Stimulated activated CD8-positive, alpha-beta memory T cell treated with anti-CD3 and anti-CD28 coated beads, Interleukin-12 subunit alpha, Interleukin-12 subunit beta, amount 100 ng/mL, for 24 hours (primary cell): ENCODE results near the gene GFPT2.

ENCODE experiments used
- DNase-seq: peaks from one replicate; pipeline ENCODE4 v3.0.0-alpha.2; 2020; ENCODE audit errors: extremely low read depth

Gene GFPT2

DNA sequence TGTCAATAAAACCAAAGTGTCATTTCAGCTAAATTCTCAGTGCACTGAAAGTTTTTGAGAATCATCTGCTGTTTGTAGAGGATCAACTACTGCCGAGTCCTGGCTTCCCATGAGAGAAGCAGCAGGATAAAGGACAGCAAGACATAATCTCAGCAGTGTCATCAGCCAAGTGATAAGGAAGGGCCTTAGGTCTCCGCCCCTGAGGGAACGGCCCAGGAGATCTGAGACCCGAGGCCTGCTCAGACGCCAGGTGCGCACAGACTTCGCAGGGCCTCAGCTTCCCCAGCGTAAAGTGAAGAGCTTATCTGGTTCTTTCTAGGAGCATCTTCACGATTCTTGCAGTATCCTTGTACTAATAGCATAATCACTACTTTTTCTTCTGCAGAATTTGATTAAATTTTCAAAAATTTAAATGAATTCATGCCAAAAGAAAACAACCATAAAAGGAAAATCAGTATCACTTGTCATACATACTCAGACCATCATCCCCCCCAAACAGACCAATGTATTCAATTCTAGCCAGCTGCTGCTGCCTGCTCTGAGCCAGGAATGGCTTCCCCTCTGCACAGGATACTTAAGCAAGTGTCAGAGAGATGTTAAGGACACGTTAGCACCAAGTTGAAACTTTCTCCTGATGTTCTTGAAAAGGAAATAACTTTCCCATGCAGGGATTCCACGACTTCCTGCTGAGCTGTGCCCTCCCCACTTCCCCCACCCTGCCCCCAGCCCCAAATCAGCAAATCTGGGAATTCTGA lies 2.2 kb downstream of the GFPT2 start:
- no peak for DNase-seq

DNA sequence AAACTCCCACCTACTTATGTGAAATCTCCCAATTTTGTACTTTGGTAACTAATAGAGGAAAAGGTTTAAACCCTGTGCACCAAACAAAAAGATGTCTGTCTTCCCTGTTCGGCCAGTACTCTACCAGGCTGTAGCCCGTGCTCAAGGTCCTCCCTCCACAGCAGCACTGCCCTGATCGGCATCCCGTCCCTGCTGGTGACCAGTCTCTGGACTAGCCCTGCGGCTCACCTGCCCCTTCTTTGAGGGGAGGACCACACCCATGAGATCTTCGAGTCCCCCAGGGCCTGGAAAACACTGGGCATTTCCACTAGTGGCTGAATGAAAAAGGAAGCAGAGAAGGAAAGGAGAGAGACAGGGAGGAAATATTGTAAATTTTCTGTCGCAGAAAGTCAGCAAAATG lies 2.8 kb downstream of the GFPT2 start:
- no peak for DNase-seq

DNA sequence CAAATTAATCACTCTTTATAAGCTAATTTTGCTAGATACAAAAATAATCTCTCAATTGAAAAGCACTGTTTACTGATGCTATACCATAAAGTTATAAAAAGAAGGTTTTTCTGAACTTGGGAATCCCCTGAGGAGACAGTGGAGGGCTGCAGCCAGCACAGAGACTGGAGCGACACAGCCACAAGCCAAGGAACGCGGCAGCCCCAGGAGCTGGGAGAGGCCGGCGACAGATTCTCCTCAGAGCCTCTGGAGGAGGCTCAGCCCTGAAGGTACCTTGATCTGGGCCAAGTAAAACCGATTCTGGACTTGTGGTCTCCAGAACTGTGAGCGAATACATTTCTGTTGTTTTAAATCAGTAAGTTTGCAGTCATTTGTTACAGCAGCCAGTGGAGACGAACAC lies 3.7 kb downstream of the GFPT2 start:
- DNase-seq: no peak

DNA sequence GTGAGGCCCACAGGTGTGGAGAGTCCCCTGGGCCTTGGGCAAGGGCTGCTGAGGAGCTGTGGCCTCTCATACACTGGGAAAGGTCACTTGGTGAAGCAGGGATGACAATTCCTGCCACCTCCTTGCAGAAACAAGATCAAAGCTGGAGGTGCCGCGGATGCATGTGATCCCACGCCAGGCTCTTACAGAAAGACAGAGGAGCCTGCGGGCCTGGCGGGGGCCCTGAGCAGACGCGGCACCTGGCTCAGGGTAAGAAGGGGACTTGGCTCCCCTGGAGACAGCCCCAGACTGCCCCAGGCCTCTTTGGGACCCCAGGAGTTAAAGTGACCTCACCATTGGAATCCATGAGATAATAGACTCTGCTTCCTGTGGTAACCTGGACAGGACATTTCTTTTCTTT lies 4.8 kb downstream of the GFPT2 start:
- no peak for DNase-seq

DNA sequence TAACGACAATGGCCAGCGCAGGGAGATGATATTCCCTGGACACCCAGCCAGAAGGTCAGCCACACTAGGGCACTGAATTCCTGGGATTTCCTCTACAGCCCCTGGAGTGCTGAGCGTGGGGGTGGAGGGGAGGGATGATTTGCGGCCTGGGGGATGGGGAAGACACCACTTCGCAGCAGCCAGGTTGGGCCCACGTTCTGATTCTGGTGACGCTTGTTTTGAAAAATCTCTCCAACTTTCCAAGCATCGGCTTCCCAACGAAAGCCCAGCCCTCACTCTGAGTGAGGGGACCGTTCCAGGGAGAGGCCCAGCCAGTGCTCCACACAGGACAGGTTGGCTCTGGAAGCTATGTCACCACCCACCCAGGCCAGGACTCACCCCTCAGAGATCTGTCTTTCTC lies 5.4 kb downstream of the GFPT2 start:
- no peak for DNase-seq

DNA sequence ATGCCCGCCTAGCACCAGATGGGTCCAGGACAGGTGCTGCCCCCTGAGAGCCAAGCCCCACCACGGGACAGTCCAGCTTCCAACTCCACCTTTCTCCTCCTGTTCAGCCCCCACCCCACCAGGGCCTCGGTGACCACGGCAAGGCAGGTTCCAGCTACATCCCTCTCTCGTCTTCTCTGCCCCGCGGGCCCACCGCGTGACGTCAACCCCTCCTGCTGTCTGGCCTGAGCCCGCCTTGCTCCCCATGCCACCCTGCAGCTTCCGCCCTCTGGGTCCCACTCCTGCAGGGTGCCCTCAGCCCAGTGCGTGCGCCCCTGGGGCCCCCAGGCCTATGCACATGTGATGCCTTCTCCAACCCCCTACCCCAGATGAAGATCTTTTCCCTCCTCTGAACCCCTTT lies 6.8 kb downstream of the GFPT2 start:
- DNase-seq: no peak

DNA sequence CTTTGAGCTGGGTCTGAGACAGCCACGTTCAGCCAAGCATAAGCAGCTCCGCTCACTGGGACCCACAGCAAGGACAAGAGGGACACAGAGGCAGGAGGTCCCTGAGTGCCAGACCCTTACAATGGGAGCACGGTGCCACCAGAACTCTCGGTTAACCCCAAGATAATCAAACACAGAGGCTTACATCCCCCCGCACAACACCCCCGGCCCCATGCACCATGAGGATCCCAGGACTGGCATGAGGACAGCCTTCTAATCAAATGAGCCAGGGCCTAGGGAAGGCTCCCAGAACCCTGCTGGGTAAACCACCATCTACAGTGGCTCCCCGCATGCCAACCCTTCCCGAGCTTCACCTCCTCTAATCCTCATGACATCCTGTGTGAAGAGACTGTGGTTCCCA lies 7.4 kb downstream of the GFPT2 start:
- DNase-seq: no peak

DNA sequence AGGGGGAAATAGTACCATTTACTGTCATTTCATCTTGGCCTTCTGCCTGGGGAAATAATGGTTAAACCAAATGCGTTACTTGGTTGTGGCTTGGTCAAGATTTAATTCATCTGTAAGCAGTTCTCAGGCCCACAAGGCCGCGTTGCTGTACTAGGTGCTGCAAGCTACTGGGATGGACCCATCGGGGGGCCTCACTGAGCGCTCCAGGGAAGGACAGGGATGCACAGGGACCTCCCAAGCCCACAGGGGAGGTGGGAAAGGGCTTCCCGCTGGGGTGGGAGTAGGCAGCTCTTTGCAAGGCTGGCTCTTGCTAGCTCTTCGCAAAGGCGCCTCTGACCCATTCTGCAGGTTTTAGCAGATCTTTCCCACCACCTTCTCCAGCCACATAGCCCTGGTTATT lies 8.0 kb downstream of the GFPT2 start:
- DNase-seq: no peak

DNA sequence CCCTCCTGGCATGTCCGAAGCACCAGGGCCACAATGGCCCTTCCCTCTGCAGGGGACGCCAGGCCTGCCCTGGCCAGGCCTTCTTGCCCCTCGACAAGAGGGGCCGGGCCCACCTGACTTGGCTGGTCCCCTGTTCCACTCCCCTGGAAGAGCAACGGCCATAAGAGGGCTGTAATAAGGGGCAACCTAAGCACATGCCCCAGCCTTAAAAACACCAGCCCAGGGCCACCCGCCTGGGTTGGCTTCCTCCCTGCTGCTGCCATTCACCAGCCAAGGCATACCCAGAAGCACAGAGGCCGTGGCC lies 8.5 kb downstream of the GFPT2 start:
- no peak for DNase-seq

DNA sequence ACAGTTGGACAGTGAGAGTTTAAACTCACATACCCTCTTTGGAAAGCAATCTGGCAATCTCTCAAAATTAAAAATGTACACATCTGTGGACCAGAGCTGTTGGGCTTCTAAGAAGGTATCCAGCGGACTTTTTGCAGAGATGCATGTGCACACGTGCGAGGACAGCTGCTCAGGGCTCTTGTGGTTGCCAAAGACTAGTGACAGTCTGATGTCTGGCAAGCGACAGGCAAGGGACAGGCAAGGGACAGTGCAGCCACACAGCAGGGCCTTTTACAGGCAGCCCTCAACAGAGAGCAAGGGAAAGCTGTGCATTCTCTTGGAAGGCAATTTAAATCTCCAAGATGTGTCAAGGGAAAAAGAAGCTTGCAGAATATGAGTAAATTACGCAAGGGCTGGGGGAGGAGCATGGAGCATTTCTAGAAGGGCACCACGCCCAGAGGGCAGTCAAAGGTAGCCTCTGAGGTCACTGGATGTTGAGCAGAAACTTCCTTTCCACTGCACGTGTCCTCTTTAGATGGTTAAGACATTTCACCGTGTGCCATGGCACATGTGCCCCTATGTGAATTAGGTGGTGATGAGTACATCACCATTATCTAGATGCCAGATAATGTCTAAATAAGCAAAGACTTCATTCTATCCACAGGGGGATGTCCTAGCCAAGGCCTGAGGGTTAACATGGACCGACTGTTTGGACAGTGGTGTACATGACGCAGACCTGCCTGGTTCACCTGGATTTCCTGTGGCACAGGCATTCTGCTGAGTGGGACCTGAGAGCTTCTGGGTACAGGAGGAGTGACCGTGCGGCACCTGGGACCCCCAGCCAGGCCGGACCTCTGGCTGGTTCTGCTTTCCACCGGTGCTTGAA lies 9.1 kb downstream of the GFPT2 start:
- no peak for DNase-seq

DNA sequence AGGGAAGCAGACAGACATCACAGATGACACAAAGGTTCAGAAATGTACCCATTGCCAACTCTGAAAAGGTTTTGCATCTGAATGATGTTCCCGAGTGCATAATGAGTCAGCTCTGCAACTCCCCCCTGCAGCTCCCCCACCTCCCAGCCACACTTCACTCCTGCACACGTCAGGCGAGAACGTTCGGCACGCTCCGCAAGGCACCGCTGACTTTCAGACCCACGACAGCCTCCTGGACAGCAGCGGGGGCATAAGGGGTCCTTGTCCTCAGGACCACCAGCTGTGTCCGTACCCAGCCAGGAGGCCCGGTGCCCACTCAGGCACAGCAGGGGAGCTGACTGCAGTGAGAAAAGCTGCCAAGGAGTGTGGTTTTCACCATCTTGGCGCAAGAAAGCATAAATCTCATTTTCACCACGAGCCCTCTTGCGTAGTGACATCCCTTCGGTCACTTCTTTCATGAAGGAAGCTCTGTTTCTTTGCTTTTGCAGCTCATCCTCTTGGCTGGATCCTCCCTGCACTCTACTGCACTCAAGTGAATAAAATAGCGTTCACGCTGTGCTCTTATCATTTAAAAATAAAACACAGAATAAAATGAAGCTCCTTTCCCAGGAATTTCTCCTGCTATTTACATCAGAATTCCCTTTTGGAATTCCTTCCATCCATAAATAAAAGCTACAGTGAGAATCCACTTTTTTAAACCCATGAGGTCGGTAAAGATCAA lies 9.9 kb downstream of the GFPT2 start:
- no peak for DNase-seq

DNA sequence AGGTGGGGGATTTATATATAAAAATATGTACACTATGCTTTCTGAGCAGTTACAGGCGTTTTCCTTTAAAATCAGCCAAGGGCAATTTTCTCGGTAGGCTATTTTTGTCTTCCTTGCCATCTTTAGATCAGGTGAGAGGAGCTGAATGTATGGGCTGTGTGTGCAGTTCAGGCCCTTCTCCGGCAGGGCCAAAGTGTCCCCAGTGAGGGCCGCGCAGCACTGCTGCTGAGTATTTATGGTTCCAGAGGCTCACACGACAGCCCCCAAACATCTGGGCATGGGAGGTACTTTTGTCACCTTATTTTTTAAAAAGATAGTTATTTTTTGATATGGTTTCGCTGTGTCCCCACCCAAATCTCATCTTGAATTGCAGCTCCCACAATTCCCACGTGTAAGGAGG lies 11.5 kb downstream of the GFPT2 start:
- DNase-seq: no peak

DNA sequence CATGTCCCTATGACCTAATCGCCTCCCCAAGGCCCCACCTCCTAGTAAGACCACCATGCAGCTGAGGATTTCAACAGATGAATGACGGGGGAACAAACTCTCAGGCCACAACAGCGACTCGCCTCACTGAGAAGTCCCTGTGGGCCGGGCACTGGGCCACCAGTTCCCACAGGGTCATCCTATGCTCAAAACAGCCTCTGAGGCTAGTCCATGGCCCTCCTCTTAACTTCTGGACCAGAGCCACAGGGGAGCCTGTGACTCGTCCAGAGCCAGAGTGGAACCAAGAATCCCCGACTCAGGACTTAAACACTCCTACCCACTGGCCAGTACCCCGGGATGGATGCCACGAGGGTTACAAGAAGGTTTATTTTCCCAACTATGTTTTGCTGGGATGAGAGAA lies 12.3 kb downstream of the GFPT2 start:
- no peak for DNase-seq

DNA sequence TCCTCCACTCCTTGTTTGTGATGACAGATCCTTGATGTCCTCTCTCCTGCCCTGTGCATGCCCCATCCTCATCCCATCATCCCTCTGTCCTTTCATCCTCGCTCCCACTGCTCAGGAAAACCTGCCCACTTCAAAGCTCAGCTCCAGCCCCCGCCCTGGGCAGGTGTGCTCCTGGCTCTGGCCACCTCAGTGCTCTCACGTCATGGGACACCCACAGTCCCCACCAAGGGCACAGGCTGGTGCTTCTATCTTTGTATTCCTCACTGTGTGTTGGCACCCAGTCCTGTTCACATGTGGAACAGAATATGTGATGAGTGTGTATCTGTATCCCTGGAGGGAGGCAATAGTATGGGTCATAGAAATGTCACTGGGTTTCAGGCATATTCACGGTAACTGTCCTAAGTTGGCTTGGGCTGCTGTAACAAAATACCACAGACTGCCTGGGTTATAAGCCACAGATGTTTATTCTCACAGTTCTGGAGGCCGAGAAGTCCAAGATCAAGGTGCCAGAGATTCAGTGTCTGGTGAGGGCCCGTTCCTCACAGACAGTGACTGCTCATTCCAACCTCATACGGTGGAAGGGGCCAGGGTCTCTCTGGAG lies 13.5 kb downstream of the GFPT2 start:
- no peak for DNase-seq

DNA sequence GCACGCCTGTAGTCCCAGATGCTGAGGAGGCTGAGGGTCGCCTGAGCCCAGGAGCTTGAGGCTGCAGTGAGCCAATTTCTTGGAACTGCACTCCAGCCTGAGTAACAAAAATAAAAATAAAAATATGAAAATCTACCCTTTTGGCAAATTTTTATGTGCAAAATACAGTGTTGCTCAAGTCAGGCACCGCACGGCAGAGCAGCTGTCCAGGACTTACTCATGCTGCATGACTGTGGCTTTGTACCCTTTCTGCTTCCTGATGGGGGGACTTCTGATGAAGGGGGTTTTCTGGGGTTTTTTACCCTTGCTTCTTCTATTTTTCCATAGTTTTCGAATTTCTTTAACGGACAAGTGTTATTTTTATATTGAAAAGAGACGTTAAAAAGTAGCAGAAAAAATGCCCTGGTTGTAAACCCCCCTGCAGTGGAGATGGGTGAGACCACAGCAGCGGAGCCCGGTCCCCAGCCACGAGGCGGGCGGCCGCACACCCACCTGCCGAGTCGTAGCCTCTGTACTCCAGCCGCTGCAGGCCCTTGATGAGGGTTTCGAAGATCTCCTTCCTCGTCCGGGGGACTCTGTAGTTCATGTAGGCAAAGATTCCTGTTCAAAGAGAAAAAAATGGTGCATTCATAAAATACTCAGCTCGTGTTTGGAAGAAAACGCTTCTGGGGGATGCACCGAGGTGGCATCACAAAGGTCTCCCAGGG lies 15.0 kb downstream of the GFPT2 start:
- DNase-seq: no peak

DNA sequence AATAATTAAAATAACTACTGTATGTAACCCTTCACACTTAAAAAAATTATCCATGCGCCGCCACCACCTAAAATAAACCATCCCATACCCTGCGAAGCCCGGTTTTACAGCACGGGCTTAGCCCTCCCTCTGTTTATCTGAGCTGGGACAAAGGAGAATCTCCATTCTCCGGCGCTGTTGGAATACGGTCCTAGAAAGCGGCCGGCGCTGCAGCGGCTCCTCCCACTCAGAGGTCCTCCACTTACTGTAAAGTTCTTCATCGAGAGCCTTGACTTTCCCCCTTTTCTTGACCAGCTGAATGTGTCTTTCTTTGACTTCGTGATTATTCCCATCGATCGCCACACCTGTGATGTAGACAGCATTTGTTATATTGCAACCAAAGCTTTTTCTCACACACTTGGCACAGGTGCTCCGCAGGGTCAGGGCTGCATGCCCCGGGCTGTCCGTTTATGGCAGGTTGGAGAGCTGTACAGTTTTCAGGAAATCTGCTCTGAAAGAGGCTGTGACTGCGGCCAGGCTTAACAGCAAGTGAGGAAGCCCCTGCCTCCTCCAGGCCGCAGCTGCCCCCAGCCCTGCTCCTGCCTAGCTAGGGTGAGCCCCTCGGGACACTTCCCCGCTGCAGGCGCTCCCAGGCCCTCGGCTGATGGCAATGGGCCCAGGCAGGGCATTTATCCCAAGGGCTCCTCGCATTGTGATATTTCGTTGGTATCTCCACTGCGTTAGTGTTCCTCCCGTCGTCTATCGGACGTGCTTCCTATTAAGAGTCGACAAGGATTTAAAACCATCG lies 16.7 kb downstream of the GFPT2 start:
- no peak for DNase-seq

DNA sequence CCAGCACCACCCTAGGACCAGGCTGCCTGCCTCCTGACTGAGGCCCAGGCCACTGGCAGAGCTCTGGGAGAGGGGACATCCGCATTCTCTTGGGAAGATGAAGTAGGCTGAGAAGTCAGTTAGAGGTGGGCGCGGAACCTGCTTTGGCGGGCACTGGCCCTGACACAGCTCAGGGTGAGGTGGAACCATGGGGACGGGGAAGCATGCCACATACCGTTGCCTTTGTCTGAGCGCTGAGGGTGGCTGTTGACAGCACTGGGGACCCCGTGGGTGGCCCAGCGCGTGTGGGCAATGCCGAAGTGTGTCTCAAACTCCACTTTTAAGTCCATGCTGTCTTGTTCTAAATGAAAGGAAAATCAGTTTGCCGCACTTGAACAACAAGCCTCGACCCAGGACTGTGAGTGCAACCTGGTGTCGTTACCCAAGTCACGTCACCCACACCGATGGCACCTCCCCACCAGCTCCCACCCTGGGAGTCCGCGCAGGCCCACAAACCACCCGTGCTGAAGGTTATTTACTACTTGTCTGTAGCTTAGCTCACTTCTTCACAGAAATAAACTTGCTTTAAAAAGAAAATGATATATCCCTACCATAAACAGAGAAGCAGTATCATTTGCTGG lies 17.4 kb downstream of the GFPT2 start:
- no peak for DNase-seq

DNA sequence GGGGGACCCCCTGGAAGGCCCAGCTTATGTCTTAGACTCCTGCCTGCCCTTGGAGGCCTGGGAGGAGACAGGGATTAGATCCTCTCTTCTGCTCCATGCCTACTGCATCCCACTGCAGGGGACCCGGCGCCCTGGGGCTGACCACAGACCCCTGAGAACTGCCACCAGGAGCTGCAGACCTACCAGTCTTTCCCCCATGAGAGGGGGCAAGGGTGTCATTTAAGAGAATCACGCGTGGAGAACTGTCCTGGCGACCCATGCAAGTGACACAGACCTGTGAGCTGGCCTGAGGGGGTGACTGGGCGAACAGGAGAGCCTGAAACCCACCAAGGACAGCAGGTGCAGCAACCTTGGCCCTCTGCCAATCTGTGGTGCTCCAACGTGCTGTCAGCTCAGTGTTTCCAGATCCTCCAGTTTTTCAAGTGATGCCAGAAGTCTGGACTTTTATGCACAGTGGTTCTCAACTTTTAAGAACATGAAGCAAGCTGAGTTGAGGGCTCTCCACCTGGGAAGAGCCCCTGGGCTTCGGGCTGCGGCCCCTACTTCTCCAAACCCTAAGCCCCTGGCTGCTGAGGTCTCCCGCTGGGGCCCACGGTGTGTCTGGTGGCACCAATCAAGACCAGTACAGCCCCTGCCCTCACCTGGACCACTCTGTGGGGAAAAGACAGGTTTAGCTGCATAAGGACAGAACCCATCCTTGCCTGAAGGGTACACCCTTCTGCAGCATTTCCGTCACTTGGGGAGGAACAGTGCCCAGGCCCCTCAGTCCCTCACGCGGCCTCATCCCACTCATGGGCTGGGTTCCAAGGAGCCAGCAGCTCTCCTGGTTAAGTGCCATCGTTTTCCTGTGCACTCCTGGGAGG lies 18.2 kb downstream of the GFPT2 start:
- no peak for DNase-seq

DNA sequence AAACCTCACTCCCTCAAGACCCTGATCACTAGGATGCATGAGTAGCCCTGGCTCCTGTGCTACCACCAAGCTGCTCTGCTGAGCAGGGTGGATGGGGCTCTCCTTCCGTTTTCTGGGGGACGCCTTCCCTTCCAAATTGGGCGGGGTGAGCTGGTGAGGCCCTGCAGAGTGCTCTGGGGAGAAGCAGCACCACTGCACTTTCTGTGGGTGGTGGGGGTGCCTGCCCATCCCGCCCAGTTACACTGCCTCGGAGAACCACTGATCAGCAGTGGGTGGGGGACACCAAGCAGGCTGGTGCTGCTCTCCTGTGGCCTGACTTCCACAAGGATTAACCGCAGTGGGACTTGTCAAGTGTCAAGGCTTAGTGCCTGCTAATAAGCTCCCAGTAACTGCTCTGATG lies 19.0 kb downstream of the GFPT2 start:
- no peak for DNase-seq

DNA sequence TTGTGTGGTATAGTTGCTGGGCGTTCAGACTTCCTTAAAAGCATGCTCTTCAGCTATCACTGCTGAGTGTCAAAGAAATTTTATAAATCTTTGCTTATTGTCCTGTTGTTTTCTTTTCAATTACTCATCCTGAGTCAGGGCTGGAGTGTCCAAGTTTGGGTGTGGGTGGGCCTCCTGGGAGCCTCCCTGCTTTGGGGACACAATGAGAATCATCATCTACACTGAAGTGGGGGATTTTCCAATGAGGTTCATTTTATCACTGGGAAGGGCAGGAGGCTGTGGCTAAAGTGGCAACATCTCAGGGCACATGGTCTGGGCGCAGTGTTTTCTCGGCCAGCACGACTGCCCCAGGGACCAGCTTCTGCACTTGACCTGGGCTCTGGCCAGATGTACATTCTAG lies 19.5 kb downstream of the GFPT2 start:
- no peak for DNase-seq
